ENCODE results near the gene ANG.

Gene ANG

GRCh38 chr14:20690848-20691640 is 2.5 kb downstream of the ANG start (continued):
- peak; percentile 94 for TF ChIP-seq ZNF654 (tag by site-specific recombination; IDR thresholded peaks at IDR 0.05; ENCODE audit: low read depth)
- TF ChIP-seq ZNF398 (tag by site-specific recombination; IDR thresholded peaks at IDR 0.05) = no peak
- no peak for TF ChIP-seq ZNF792 (tag by site-specific recombination; IDR thresholded peaks at IDR 0.05)
- no peak for TF ChIP-seq ZNF843 (tag by site-specific recombination; IDR thresholded peaks at IDR 0.05)
- TF ChIP-seq ZNF548 (tag by site-specific recombination; IDR thresholded peaks at IDR 0.05) = no peak
- TF ChIP-seq ZSCAN30 (tag by site-specific recombination; IDR thresholded peaks at IDR 0.05) = 0 out of 2 replicates have a peak, but pooled peaks have one; percentile 34
- TF ChIP-seq ZNF621 (tag by site-specific recombination; IDR thresholded peaks at IDR 0.05) = no peak
- peak; percentile 53 for TF ChIP-seq CTCF (tag by site-specific recombination; IDR thresholded peaks at IDR 0.05)
- TF ChIP-seq YY1 (tag by site-specific recombination; IDR thresholded peaks at IDR 0.05) = 0 out of 2 replicates have a peak, but pooled peaks have one; percentile 17
- no peak for TF ChIP-seq ZNF510 (tag by site-specific recombination; IDR thresholded peaks at IDR 0.05; ENCODE audit: insufficient replicate concordance)
- no peak for TF ChIP-seq ZNF426 (tag by site-specific recombination; IDR thresholded peaks at IDR 0.05)

- POLR2A ChIA-PET = no interaction called here
- H3K9me3 ChIP-seq (ENCODE audit: control insufficient read depth, insufficient read depth, low read depth, low read length) = no peaks in the 10 kb centered on the region
- TF ChIP-seq ZNF610 (tag by site-specific recombination; IDR thresholded peaks at IDR 0.05; ENCODE audit: borderline replicate concordance) (no peak), ZNF302 (tag by site-specific recombination; IDR thresholded peaks at IDR 0.05; ENCODE audit: low read depth) (no peak), ZNF510 (tag by site-specific recombination; IDR thresholded peaks at IDR 0.05; ENCODE audit: insufficient replicate concordance) (no peak), ZNF792 (tag by site-specific recombination; IDR thresholded peaks at IDR 0.05) (no peak), ZBTB44 (tag by site-specific recombination; IDR thresholded peaks at IDR 0.05) (no peak)
- no peak overlapping the region for H3K27ac ChIP-seq (ENCODE audit: extremely low read depth, low read depth, low read length)
- CTCF ChIA-PET = interaction anchor here (1.1 to 2.3 kb wide), 10 partner anchors 8 to 365 kb away, joined by 4 to 28 read pairs (median 7); no protein-coding TSS in a partner anchor
- no peak overlapping the region for H3K4me3 ChIP-seq (ENCODE audit: low read depth, low read length)
- H3K36me3 ChIP-seq (ENCODE audit: control insufficient read depth in 2 of 2, insufficient read depth in 1 of 2, low read length in 2 of 2) = no peaks in the 10 kb centered on the region
- no peaks in the 10 kb centered on the region for H3K4me1 ChIP-seq (ENCODE audit: control insufficient read depth, insufficient read depth, low read length)
These were observed 3.7 kb downstream of the ANG start for GRCh38 chr14:20692116-20692751.

- POLR2A ChIA-PET = no interaction called here
- CTCF ChIA-PET = interaction anchor here (0.5 to 5.1 kb wide), 18 partner anchors 8 to 396 kb away, joined by 3 to 44 read pairs (median 4); partner anchors contain the start of gene ANG
- no peak overlapping the region for H3K27ac ChIP-seq (ENCODE audit: extremely low read depth, low read depth, low read length)
- TF ChIP-seq ZNF335 (tag by site-specific recombination; conservative IDR thresholded peaks at IDR 0.05) (no peak), ZBTB1 (tag by site-specific recombination; IDR thresholded peaks at IDR 0.05) (no peak), MYNN (tag by site-specific recombination; IDR thresholded peaks at IDR 0.05; ENCODE audit: borderline replicate concordance) (no peak), ZNF266 (tag by site-specific recombination; IDR thresholded peaks at IDR 0.05; ENCODE audit: low read depth) (no peak), ZIC2 (tag by site-specific recombination; IDR thresholded peaks at IDR 0.05) (no peak), ZNF362 (tag by site-specific recombination; IDR thresholded peaks at IDR 0.05) (no peak), ZNF623 (tag by site-specific recombination; IDR thresholded peaks at IDR 0.05) (no peak), ZNF280C (tag by site-specific recombination; IDR thresholded peaks at IDR 0.05) (no peak), ZNF555 (tag by site-specific recombination; conservative IDR thresholded peaks at IDR 0.05) (no peak)
These were observed 8.2 kb downstream of the ANG start for GRCh38 chr14:20696764-20697163.

More at GRCh38 chr14:20696764-20697163, 8.2 kb downstream of the ANG start:
- Histone ChIP-seq H3K4me3 (ENCODE audit: low read depth, low read length) (no peak overlapping the region), H3K36me3 (ENCODE audit: control insufficient read depth in 2 of 2, insufficient read depth in 1 of 2, low read length in 2 of 2) (no peaks in the 10 kb centered on the region), H3K9me3 (ENCODE audit: control insufficient read depth, insufficient read depth, low read depth, low read length) (no peaks in the 10 kb centered on the region), H3K4me1 (ENCODE audit: control insufficient read depth, insufficient read depth, low read length) (no peaks in the 10 kb centered on the region)
